Heart left ventricle (tissue), 13 donors: ENCODE measurements around the gene CLRN3.

Experiments
- CTCF ChIP-seq, 12 donors: fragments of 200-600 bp; sonication (generic) in 4 of 12; IDR thresholded peaks; one replicate each; pipeline versions ENCODE4 v1.5.0 to v1.8.0; 2018 to 2022; ENCODE audit warnings: antibody characterized with exemption in 12 of 12, mild to moderate bottlenecking in 5 of 12
- POLR2A ChIP-seq, 2 donors: fragments of 450-650 bp; IDR thresholded peaks; one replicate each; pipeline ENCODE4 v1.6.1; 2017; ENCODE audit warnings: antibody characterized with exemption in 2 of 2, mild to moderate bottlenecking in 2 of 2, moderate library complexity in 2 of 2
- donor health status: ischemic (EF 13 %, LVEDD 7.1; RV severe dilation, severe dysfunction).
- donor health status: DM: no; HTN: yes; CAD: no.
- donor health status: DM: no; HTN: no; CAD: no.
- donor health status: ischemic (EF 25% LVEDD 6.9; RV normal size, moderate dysfunction).
- donor health status: ischemic (EF 25% LVEDD 5.7; RV mildly dilated, moderate dysfunction).
- donor health status: ischemic (EF 35%, LVEDD 5.7; RV mildly dilated, moderate dysfunction).
- donor health status: nonischemic (EF 11% LVEDD 7.7; RV severe dilation, severe dysfunction).
- donor health status: DM: yes; HTN: yes; CAD: no.
- donor health status: PGD.
- donor health status: ischemic (EF 29% LVEDD 5.4; RV normal size, mild dysfunction).
- donor health status: nonischemic (EF 23%, LVEDD 6.1; RV moderate dilation, normal function).

- TF ChIP-seq CTCF (IDR thresholded peaks at IDR 0.05): no peak
- no peak for TF ChIP-seq POLR2A (IDR thresholded peaks at IDR 0.05)
Measured at GRCh38 chr10:127892743-127893142, at the start of gene CLRN3.
